HL-60 (cell line): Measurements from ENCODE around the gene BTBD7.

Source experiments
- DNase-seq, 2 experiments: peaks; one replicate each; pipeline ENCODE4 v3.0.0-alpha.2; 2010 to 2020; ENCODE audit warnings: low read depth in 1 of 2, low spot score in 1 of 2
- H3K27ac ChIP-seq: fragments of 250-450 bp; sonication (Bioruptor Pico); replicated peaks from 2 replicates; pipeline ENCODE4 v1.5.1; 2020; ENCODE audit warnings: mild to moderate bottlenecking, moderate library complexity
- H3K27me3 ChIP-seq: fragments of 250-450 bp; sonication (Bioruptor Pico); 2 replicates; pipeline ENCODE4 v1.5.1; 2021; ENCODE audit warnings: mild to moderate bottlenecking, moderate library complexity; ENCODE audit not compliant: insufficient read depth, poor library complexity, severe bottlenecking
- H3K4me3 ChIP-seq: replicated peaks from 2 replicates; pipeline ENCODE4 v1.5.1; 2011; ENCODE audit warnings: mild to moderate bottlenecking, control low read depth, low read length; ENCODE audit not compliant: insufficient read depth
- GABPA ChIP-seq: IDR thresholded peaks from 2 replicates; pipeline ENCODE4 v1.6.1; 2012; ENCODE audit warnings: low read depth
- POLR2AphosphoS5 ChIP-seq: IDR thresholded peaks from 2 replicates; pipeline ENCODE4 v1.6.1; 2012; ENCODE audit warnings: low read depth
- REST ChIP-seq: IDR thresholded peaks from 2 replicates; pipeline ENCODE4 v1.6.1; 2012; ENCODE audit warnings: low read depth; ENCODE audit not compliant: insufficient replicate concordance
- SPI1 ChIP-seq: IDR thresholded peaks from 2 replicates; pipeline ENCODE4 v1.6.1; 2012; ENCODE audit warnings: low read depth, mild to moderate bottlenecking, borderline replicate concordance
- TF ChIP-seq, protein P1 (sequence below): IDR thresholded peaks from one replicate; pipeline ENCODE4 v1.5.1; 2011; ENCODE audit warnings: low read length, control low read depth, inconsistent platforms; ENCODE audit not compliant: insufficient read depth

The BTBD7 gene

GRCh38 chr14:93285044-93285443 is 47.8 kb downstream of the BTBD7 start:
- no peak for DNase-seq
- Histone ChIP-seq H3K4me3 (no peak overlapping the region), H3K27me3 (no peaks in the 10 kb centered on the region), H3K27ac (no peak overlapping the region)
- TF ChIP-seq, protein P1, sequence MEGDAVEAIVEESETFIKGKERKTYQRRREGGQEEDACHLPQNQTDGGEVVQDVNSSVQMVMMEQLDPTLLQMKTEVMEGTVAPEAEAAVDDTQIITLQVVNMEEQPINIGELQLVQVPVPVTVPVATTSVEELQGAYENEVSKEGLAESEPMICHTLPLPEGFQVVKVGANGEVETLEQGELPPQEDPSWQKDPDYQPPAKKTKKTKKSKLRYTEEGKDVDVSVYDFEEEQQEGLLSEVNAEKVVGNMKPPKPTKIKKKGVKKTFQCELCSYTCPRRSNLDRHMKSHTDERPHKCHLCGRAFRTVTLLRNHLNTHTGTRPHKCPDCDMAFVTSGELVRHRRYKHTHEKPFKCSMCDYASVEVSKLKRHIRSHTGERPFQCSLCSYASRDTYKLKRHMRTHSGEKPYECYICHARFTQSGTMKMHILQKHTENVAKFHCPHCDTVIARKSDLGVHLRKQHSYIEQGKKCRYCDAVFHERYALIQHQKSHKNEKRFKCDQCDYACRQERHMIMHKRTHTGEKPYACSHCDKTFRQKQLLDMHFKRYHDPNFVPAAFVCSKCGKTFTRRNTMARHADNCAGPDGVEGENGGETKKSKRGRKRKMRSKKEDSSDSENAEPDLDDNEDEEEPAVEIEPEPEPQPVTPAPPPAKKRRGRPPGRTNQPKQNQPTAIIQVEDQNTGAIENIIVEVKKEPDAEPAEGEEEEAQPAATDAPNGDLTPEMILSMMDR = no peak
- TF ChIP-seq REST (no peak), GABPA (no peak), SPI1 (no peak), POLR2AphosphoS5 (no peak)

- TF ChIP-seq REST (no peak), POLR2AphosphoS5 (no peak), GABPA (no peak), SPI1 (no peak)
- TF ChIP-seq, protein P1 = no peak
- no peak overlapping the region for H3K4me3 ChIP-seq
- no peak overlapping the region for H3K27ac ChIP-seq
- H3K27me3 ChIP-seq = no peaks in the 10 kb centered on the region
- no peak for DNase-seq
Observed at GRCh38 chr14:93281937-93282336, 50.9 kb downstream of the BTBD7 start.

GRCh38 chr14:93280743-93281142 is 52.1 kb downstream of the BTBD7 start:
- Histone ChIP-seq H3K27me3 (no peaks in the 10 kb centered on the region), H3K4me3 (no peak overlapping the region), H3K27ac (no peak overlapping the region)
- TF ChIP-seq, protein P1 = no peak
- TF ChIP-seq GABPA (no peak), SPI1 (no peak), POLR2AphosphoS5 (no peak), REST (no peak)
- DNase-seq = no peak
